Heart right ventricle (tissue), 16 donors: ENCODE data around the gene CITED2. TPM values are rescaled to one million over a fixed set of nuclear protein-coding genes. Genes with fewer than 3 reads are reported as not detected.

Experiments used
- ATAC-seq, 8 donors: fragments of 200-7000 bp; cut with Tn5 transposase; one replicate each; pipeline ENCODE4 v1.9.1; 2020; ENCODE audit warnings: mild to moderate bottlenecking in 8 of 8, moderate library complexity in 8 of 8, moderate number of reproducible peaks in 1 of 8
- DNase-seq, 2 donors: peaks; one replicate each; pipeline ENCODE4 v3.0.0-alpha.2; 2020
- H3K27ac ChIP-seq, 10 donors: fragments of 200-600 bp; sonication (generic) in 2 of 10; one replicate each; pipeline versions ENCODE4 v1.5.0 to v1.8.0; 2020 to 2022; ENCODE audit warnings: mild to moderate bottlenecking in 3 of 10
- H3K27me3 ChIP-seq, 7 donors: fragments of 200-600 bp; one replicate each; pipeline ENCODE4 v1.8.0; 2021 to 2022; ENCODE audit warnings: mild to moderate bottlenecking in 2 of 7
- H3K36me3 ChIP-seq, 9 donors: fragments of 200-600 bp; sonication (generic) in 1 of 9; one replicate each; pipeline versions ENCODE4 v1.5.0 to v1.8.0; 2020 to 2022; ENCODE audit warnings: mild to moderate bottlenecking in 2 of 9
- H3K4me1 ChIP-seq, 9 donors: fragments of 200-600 bp; sonication (generic) in 1 of 9; one replicate each; pipeline versions ENCODE4 v1.5.0 to v1.8.0; 2020 to 2022; ENCODE audit warnings: mild to moderate bottlenecking in 4 of 9
- H3K4me3 ChIP-seq, 10 donors: fragments of 200-600 bp; sonication (generic) in 2 of 10; one replicate each; pipeline versions ENCODE4 v1.5.0 to v1.8.0; 2020 to 2022; ENCODE audit warnings: mild to moderate bottlenecking in 7 of 10, moderate library complexity in 2 of 10
- H3K9me3 ChIP-seq, 11 donors: fragments of 200-600 bp in 10 of 11; sonication (generic) in 2 of 11; one replicate each; pipeline versions ENCODE4 v1.5.0 to v1.8.0; 2013 to 2022; ENCODE audit warnings: mild to moderate bottlenecking in 2 of 11, control low read depth in 1 of 11, moderate library complexity in 1 of 11
- CTCF ChIP-seq, 9 donors: fragments of 200-600 bp; sonication (generic) in 2 of 9; IDR thresholded peaks; one replicate each; pipeline versions ENCODE4 v1.5.0 to v1.8.0; 2021 to 2022; ENCODE audit warnings: antibody characterized with exemption in 9 of 9, mild to moderate bottlenecking in 5 of 9, moderate library complexity in 1 of 9
- WGBS, 2 donors: extraction: QIAGEN DNeasy Blood & Tissue Kit; methylation state at CpG; one replicate each; pipeline ENCODE4 v1.1.7; 2013; ENCODE audit warnings: inconsistent platforms in 1 of 2; 5-methylcytosine and 5-hydroxymethylcytosine counted together
- intact Hi-C, 10 donors: fragments of 100-400 bp; cut with DNase I; formaldehyde crosslinking; loops; one replicate each; pipeline versions ENCODE4 v1.11.1 to v1.14.2; 2022
- polyA plus RNA-seq, 2 donors: library from polyadenylated mRNA; stranded (reverse); fragments of 200-250 nt; gene quantifications; one replicate each; pipeline ENCODE4 v1.2.3, GENCODE V29; 2013
- total RNA-seq, 10 donors: library from RNA; stranded (reverse); fragmentation: NEBNext Ultra II Directional in 3 of 10; extraction: Animal tissue kit (Norgen Biotek cat#: 25700) in 3 of 10; gene quantifications; one replicate each; pipeline versions ENCODE4 v1.2.1 to v1.2.4, GENCODE V29; 2021 to 2023
- donor health status: Arrhythmogenic right ventricular cardiomyopathy.
- donor health status: ischemic (EF 13 %, LVEDD 7.1; RV severe dilation, severe dysfunction).
- donor health status: healthy with polysubstance abuse.
- donor health status: DM: no; HTN: yes; CAD: no.
- donor health status: DM: no; HTN: no; CAD: no.
- donor health status: ischemic (EF 25% LVEDD 6.9; RV normal size, moderate dysfunction).
- donor health status: ischemic (EF 25% LVEDD 5.7; RV mildly dilated, moderate dysfunction).
- donor health status: healthy.
- donor health status: DM: yes; HTN: yes; CAD: no.
- donor health status: Ischemic cardiomyopathy.
- donor health status: ischemic (EF 35%, LVEDD 5.7; RV mildly dilated, moderate dysfunction).
- donor health status: nonischemic (EF 11% LVEDD 7.7; RV severe dilation, severe dysfunction).
- donor health status: DM: yes; HTN: yes; CAD: no.
- donor health status: PGD.
- donor health status: ischemic (EF 29% LVEDD 5.4; RV normal size, mild dysfunction).
- donor health status: nonischemic (EF 23%, LVEDD 6.1; RV moderate dilation, normal function).

The CITED2 gene
- total and polyA plus RNA-seq, 12 donors, result 9.9 to 215 (median 148) TPM

GRCh38 chr6:139325125-139325524 is 49.3 kb downstream of the CITED2 start:
- intact Hi-C loops, result loop anchor here in 1 of 10 donors (5.0 kb wide), 1 partner anchor 33 kb away; the partner anchor contains the start of gene TXLNB
- peak in 2 of 8 donors; percentile 8 to 15 for ATAC-seq
- no peak for TF ChIP-seq CTCF (IDR thresholded peaks at IDR 0.05)

GRCh38 chr6:139324301-139324555 is 50.2 kb downstream of the CITED2 start:
- Histone ChIP-seq H3K36me3 (no peaks in the 10 kb centered on the region), H3K27ac (peak overlapping the region in 9 of 10 donors; percentile 3 to 85 (median 67)), H3K27me3 (no peaks in the 10 kb centered on the region), H3K4me1 (peaks cover 0 to 47% (median 4%) of the 10 kb centered on the region in 9 donors), H3K4me3 (peak overlapping the region in 5 of 10 donors; percentile 4 to 38 (median 34)), H3K9me3 (peaks cover 0 to 6% (median 0%) of the 10 kb centered on the region in 11 donors)
- ATAC-seq (no peak), DNase-seq (no peak)
- intact Hi-C loops, result no loop called here
- TF ChIP-seq CTCF (IDR thresholded peaks at IDR 0.05), result no peak
- 32 to 43% methylated on average over 1 of the region's 1 CpG for WGBS, 2 donors

More at GRCh38 chr6:139325125-139325524, 49.3 kb downstream of the CITED2 start:
- no peaks in the 10 kb centered on the region for H3K36me3 ChIP-seq
- DNase-seq, result no peak
- H3K27me3 ChIP-seq, result no peaks in the 10 kb centered on the region
- H3K4me3 ChIP-seq, result no peak overlapping the region
- peaks cover 0 to 8% (median 0%) of the 10 kb centered on the region in 11 donors for H3K9me3 ChIP-seq
- peaks cover 0 to 49% (median 4%) of the 10 kb centered on the region in 9 donors for H3K4me1 ChIP-seq
- H3K27ac ChIP-seq, result peak overlapping the region in 6 of 10 donors; percentile 63 to 85 (median 74)

- peak overlapping the region in 6 of 10 donors; percentile 4 to 38 (median 34) for H3K4me3 ChIP-seq
- H3K9me3 ChIP-seq, result peaks cover 0 to under 1% (median 0%) of the 10 kb centered on the region in 11 donors
- H3K36me3 ChIP-seq, result no peaks in the 10 kb centered on the region
- DNase-seq (peak; percentile 38 to 87), ATAC-seq (peak; percentile 69 to 92 (median 88))
- no peaks in the 10 kb centered on the region for H3K27me3 ChIP-seq
- intact Hi-C loops, result no loop called here
- peaks cover 0 to 47% (median 4%) of the 10 kb centered on the region in 9 donors for H3K4me1 ChIP-seq
- WGBS, 2 donors, result 41 to 51% methylated on average over 21 of the region's 21 CpGs
- TF ChIP-seq CTCF (IDR thresholded peaks at IDR 0.05), result no peak
- peak overlapping the region in 9 of 10 donors; percentile 3 to 85 (median 67) for H3K27ac ChIP-seq
Measured at GRCh38 chr6:139323511-139324300, 50.7 kb downstream of the CITED2 start.

Other genes starting within 250 kb of the CITED2 start
- gene HECA, start 239.6 kb downstream of the CITED2 start, total RNA-seq, result 10 to 100 TPM; 33.5 to 70.6 (median 43.5) TPM
- 10 to 100 TPM in 1 of 2 donors, 1 to 10 TPM in 1; 8.6 to 15.0 TPM for gene HECA, start 239.6 kb downstream of the CITED2 start, polyA plus RNA-seq
- gene TXLNB, start 82.7 kb downstream of the CITED2 start, total RNA-seq, result 100 to 1,000 TPM in 9 of 10 donors, 10 to 100 TPM in 1; 93.3 to 156 (median 140) TPM
- 10 to 100 TPM in 1 of 2 donors, 1 to 10 TPM in 1; 6.2 to 35.0 TPM for gene TXLNB, start 82.7 kb downstream of the CITED2 start, polyA plus RNA-seq